Astrocyte (in vitro differentiated cells and primary cell): ENCODE data around the gene SRSF1. TPM values are rescaled to one million over a fixed set of nuclear protein-coding genes. Genes with fewer than 3 reads are reported as not detected.
"Not testable (repeated sequence)": the region's sequence is repeated elsewhere in the genome, so short reads cannot be mapped to it uniquely, and the experiment has no call there.

Source experiments
- DNase-seq: peaks from one replicate; pipeline ENCODE4 v3.0.0-alpha.2; 2010; ENCODE audit warnings: low read depth
- FAIRE-seq: peaks from 2 replicates; lab custom pipeline; 2011; peaks lifted over from hg19 to GRCh38; lab: Jason Lieb, UNC
- H2AFZ ChIP-seq: 2 replicates; pipeline ENCODE4 v1.6.0; 2012; ENCODE audit warnings: low read depth, low read length, inconsistent platforms
- H3K27ac ChIP-seq: 2 replicates; pipeline ENCODE4 v1.5.1; 2011; ENCODE audit warnings: low read depth, low read length, inconsistent platforms
- H3K27me3 ChIP-seq: 2 replicates; pipeline ENCODE4 v1.6.0; 2011; ENCODE audit warnings: low read length, inconsistent platforms; ENCODE audit not compliant: insufficient read depth
- H3K36me3 ChIP-seq: 2 replicates; pipeline ENCODE4 v1.5.1; 2011; ENCODE audit warnings: low read length, inconsistent platforms; ENCODE audit not compliant: insufficient read depth
- H3K4me1 ChIP-seq: 2 replicates; pipeline ENCODE4 v1.5.1; 2011; ENCODE audit warnings: low read length, inconsistent platforms; ENCODE audit not compliant: insufficient read depth
- H3K4me2 ChIP-seq: 2 replicates; pipeline ENCODE4 v1.6.0; 2012; ENCODE audit warnings: low read length, inconsistent platforms
- H3K4me3 ChIP-seq: 2 replicates; pipeline ENCODE4 v1.5.1; 2011; ENCODE audit warnings: low read depth, mild to moderate bottlenecking, low read length, inconsistent platforms; ENCODE audit not compliant: insufficient read depth
- H3K79me2 ChIP-seq: 2 replicates; pipeline ENCODE4 v1.6.0; 2012; ENCODE audit warnings: mild to moderate bottlenecking, low read length, inconsistent platforms; ENCODE audit not compliant: insufficient read depth
- H3K9ac ChIP-seq: 2 replicates; pipeline ENCODE4 v1.6.0; 2012; ENCODE audit warnings: mild to moderate bottlenecking, low read length, inconsistent platforms
- H3K9me3 ChIP-seq: 2 replicates; pipeline ENCODE4 v1.5.1; 2012; ENCODE audit warnings: low read depth, mild to moderate bottlenecking, low read length, inconsistent platforms; ENCODE audit not compliant: insufficient read depth
- H4K20me1 ChIP-seq: 2 replicates; pipeline ENCODE4 v1.6.0; 2012; ENCODE audit warnings: low read length, inconsistent platforms; ENCODE audit not compliant: insufficient read depth
- H3K27ac Mint-ChIP-seq: one replicate; pipeline ENCODE4 v1.8.0; 2021; ENCODE audit warnings: mild to moderate bottlenecking, mixed read lengths; ENCODE audit not compliant: unreplicated experiment
- H3K27me3 Mint-ChIP-seq: one replicate; pipeline ENCODE4 v1.8.0; 2021; ENCODE audit warnings: low read depth, mixed read lengths; ENCODE audit not compliant: unreplicated experiment
- H3K36me3 Mint-ChIP-seq: one replicate; pipeline ENCODE4 v1.8.0; 2021; ENCODE audit warnings: low read depth, mixed read lengths; ENCODE audit not compliant: unreplicated experiment
- H3K4me1 Mint-ChIP-seq: one replicate; pipeline ENCODE4 v1.8.0; 2021; ENCODE audit warnings: low read depth, mixed read lengths; ENCODE audit not compliant: unreplicated experiment
- H3K4me3 Mint-ChIP-seq: one replicate; pipeline ENCODE4 v1.8.0; 2021; ENCODE audit warnings: mild to moderate bottlenecking, moderate library complexity, mixed read lengths; ENCODE audit not compliant: unreplicated experiment
- H3K9me3 Mint-ChIP-seq: one replicate; pipeline ENCODE4 v1.8.0; 2021; ENCODE audit warnings: mild to moderate bottlenecking, mixed read lengths; ENCODE audit not compliant: unreplicated experiment
- EZH2 ChIP-seq: IDR thresholded peaks from 2 replicates; pipeline ENCODE4 v1.6.1; 2012; ENCODE audit warnings: mild to moderate bottlenecking, low read length, inconsistent platforms; ENCODE audit not compliant: insufficient read depth
- total RNA-seq: library from RNA; stranded (reverse); gene quantifications from 2 replicates; pipeline ENCODE4 v1.2.1, GENCODE V29; 2021
- TF ChIP-seq, protein P1 (sequence below): IDR thresholded peaks from 2 replicates; pipeline ENCODE4 v1.5.1; 2011; ENCODE audit warnings: low read depth, mild to moderate bottlenecking, inconsistent platforms, low read length, moderate library complexity; ENCODE audit not compliant: insufficient read depth

SRSF1 gene
- total RNA-seq, 1 donor from 2014 or later = 196 TPM

DNA sequence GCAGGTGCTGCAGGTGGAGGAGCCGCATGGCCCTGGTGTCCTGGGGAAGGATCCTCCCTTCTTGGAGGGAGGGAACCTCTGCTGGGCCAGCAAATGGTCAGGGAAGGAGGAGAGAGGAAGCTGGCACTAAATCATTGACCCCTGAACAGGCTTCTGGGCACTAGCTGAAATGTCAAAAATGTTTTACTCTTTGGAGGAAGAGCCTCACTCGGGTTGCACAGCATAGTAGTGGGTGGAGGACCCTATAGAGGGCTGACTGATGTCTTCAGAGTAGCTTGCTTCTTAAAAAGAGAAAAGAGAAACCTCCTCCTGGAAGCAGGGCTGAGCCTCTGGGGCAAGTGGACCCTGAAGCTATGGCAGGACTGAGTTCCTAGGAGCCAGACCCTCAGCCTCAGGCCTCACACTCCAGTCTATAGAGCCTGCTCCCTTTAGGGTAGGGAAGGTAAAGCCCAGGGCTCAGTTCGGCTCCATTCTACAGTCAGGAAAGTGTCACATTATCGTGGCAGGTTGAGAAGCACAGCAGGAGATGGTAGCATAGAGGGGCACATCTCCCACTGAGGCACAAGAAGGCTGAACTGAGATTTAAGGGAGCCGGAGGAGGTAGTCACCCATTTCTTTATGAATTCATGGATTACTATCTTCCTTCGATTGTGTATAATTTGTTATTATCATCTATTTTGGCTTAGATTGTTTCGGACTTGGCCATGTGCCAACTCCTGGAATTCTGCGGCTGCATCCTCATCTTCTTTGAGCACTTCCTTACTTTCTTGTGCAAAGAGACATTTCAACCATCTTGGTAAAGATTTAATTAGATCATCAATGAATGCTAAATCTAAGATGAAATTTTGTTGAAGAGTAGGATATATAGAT, 44.5 kb downstream of the SRSF1 start:
- H3K9me3 ChIP-seq = no peaks in the 10 kb centered on the region
- no peak overlapping the region for H3K9ac ChIP-seq
- no peaks in the 10 kb centered on the region for H3K36me3 Mint-ChIP-seq
- no peaks in the 10 kb centered on the region for H3K79me2 ChIP-seq
- H3K27ac ChIP-seq = no peak overlapping the region
- H3K27me3 ChIP-seq = no peaks in the 10 kb centered on the region
- no peaks in the 10 kb centered on the region for H4K20me1 ChIP-seq
- peaks cover 4% of the 10 kb centered on the region for H3K4me1 Mint-ChIP-seq
- TF ChIP-seq EZH2 = no peak
- TF ChIP-seq, protein P1, sequence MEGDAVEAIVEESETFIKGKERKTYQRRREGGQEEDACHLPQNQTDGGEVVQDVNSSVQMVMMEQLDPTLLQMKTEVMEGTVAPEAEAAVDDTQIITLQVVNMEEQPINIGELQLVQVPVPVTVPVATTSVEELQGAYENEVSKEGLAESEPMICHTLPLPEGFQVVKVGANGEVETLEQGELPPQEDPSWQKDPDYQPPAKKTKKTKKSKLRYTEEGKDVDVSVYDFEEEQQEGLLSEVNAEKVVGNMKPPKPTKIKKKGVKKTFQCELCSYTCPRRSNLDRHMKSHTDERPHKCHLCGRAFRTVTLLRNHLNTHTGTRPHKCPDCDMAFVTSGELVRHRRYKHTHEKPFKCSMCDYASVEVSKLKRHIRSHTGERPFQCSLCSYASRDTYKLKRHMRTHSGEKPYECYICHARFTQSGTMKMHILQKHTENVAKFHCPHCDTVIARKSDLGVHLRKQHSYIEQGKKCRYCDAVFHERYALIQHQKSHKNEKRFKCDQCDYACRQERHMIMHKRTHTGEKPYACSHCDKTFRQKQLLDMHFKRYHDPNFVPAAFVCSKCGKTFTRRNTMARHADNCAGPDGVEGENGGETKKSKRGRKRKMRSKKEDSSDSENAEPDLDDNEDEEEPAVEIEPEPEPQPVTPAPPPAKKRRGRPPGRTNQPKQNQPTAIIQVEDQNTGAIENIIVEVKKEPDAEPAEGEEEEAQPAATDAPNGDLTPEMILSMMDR = no peak
- no peak overlapping the region for H3K4me3 ChIP-seq
- no peak overlapping the region for H3K4me2 ChIP-seq
- DNase-seq = no peak
- H2AFZ ChIP-seq = no peak overlapping the region
- H3K4me3 Mint-ChIP-seq = no peak overlapping the region
- no peak for FAIRE-seq
- peaks cover under 1% of the 10 kb centered on the region for H3K9me3 Mint-ChIP-seq
- H3K4me1 ChIP-seq = no peaks in the 10 kb centered on the region
- H3K36me3 ChIP-seq = no peaks in the 10 kb centered on the region
- peaks cover 12% of the 10 kb centered on the region for H3K27me3 Mint-ChIP-seq
- H3K27ac Mint-ChIP-seq = no peak overlapping the region

DNA sequence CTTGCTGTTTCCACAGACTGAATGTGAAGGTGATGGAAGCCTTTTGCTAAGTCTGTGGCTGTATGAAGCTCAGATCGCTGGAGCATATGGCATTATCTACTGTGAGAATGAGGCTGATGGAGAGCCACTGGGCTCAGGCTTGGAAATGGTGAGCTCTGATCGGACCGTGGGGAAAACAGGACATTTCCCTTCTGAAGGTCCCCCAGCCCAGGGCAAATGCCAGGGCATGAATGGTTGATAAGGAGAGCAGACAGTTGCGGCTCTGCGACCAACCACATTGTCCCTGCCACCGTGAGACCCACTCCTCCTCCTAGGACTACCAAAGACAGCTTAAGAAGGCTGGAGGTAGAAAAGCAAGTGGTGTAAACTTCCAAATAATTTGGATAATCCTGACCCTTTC, 47.1 kb downstream of the SRSF1 start:
- H3K4me3 Mint-ChIP-seq = no peak overlapping the region
- no peaks in the 10 kb centered on the region for H3K79me2 ChIP-seq
- H3K36me3 Mint-ChIP-seq = no peaks in the 10 kb centered on the region
- no peak for DNase-seq
- H3K4me2 ChIP-seq = no peak overlapping the region
- no peak overlapping the region for H3K27ac Mint-ChIP-seq
- no peak overlapping the region for H2AFZ ChIP-seq
- H3K9ac ChIP-seq = no peak overlapping the region
- peaks cover 15% of the 10 kb centered on the region for H3K4me1 Mint-ChIP-seq
- no peaks in the 10 kb centered on the region for H3K27me3 ChIP-seq
- peaks cover 2% of the 10 kb centered on the region for H3K9me3 Mint-ChIP-seq
- no peak overlapping the region for H3K4me3 ChIP-seq
- H3K36me3 ChIP-seq = no peaks in the 10 kb centered on the region
- no peak overlapping the region for H3K27ac ChIP-seq
- no peaks in the 10 kb centered on the region for H3K9me3 ChIP-seq
- H4K20me1 ChIP-seq = no peaks in the 10 kb centered on the region
- no peak for FAIRE-seq
- peaks cover 10% of the 10 kb centered on the region for H3K4me1 ChIP-seq
- TF ChIP-seq, protein P1 = no peak
- TF ChIP-seq EZH2 = no peak
- peaks cover 7% of the 10 kb centered on the region for H3K27me3 Mint-ChIP-seq

DNA sequence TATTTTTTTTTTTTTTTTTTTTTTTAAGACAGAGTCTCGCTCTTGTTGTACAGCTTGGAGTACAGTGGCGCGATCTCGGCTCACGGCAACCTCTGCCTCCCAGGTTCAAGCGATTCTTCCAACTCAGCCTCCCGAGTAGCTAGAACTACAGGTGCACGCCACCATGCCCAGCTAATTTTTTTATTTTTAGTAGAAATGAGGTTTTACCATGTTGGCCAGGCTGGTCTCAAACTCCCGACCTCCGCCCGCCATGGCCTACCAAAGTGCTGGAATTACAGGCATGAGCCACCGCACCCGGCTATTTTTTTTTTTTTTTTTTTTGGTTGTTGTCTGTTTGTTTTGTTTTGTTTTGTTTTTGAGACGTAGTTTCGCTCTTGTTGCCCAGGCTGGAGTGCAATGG, 48.7 kb downstream of the SRSF1 start:
- not testable (repeated sequence) for H3K9ac ChIP-seq, H3K36me3 ChIP-seq, H3K27me3 ChIP-seq, H3K9me3 ChIP-seq, H3K27me3 Mint-ChIP-seq, H3K9me3 Mint-ChIP-seq, H3K27ac Mint-ChIP-seq, H3K36me3 Mint-ChIP-seq, H3K4me3 Mint-ChIP-seq, H4K20me1 ChIP-seq, DNase-seq, FAIRE-seq, H3K4me3 ChIP-seq, H3K4me2 ChIP-seq, H3K27ac ChIP-seq, H2AFZ ChIP-seq
- H3K4me1 Mint-ChIP-seq = peaks cover 23% of the 10 kb centered on the region
- Histone ChIP-seq H3K4me1 (peaks cover 18% of the 10 kb centered on the region), H3K79me2 (peaks cover 14% of the 10 kb centered on the region)
